Measurements from ENCODE around the gene SLC26A9. TPM values are rescaled to one million over a fixed set of nuclear protein-coding genes. Genes with fewer than 3 reads are reported as not detected.

The SLC26A9 gene
- total and polyA plus RNA-seq, 2 donors (not counting 1 experiment from before 2014, with no cell fraction given), result not detected

DNA sequence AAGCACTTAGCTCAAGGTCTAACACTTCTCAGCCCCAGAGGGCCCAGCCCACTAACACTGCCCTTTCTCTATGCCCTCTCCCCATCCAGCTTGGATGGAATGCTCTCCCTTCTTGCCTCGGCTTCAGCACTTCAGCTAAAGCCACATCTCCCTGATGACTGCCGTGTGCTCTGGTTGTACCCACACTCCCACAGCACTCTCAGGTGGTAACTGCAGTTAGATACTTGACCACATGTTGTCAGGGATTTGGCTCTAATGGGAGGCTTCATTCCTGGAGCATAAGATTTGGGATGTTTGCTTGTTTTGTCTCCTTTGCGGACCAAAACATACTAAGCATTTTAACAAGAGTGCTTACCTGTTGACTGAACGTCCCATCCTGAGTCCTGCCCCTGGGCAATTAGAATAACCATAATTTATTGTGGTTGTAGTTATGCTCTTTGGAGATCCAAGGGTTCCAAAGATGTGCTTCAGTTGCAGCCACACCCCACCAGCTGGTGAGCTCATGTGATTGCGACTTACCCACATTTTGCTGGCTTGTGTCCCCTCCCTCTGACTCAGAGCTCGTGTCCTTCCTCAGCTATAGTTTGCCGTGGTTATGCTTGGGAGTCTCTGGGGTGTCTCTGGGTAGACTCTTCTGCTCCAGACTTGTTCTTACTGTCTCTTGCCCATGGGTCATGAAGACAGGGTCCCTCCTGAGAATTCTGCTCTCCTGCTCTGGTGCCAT, 7.7 kb upstream of the SLC26A9 start:
- ATAC-seq (ENCODE audit: low read depth), result no peak
- no peaks in the 10 kb centered on the region for H4K20me1 ChIP-seq (ENCODE audit: control insufficient read depth, insufficient read depth, low read length, poor library complexity, severe bottlenecking)
- H2AFZ ChIP-seq (ENCODE audit: insufficient read depth, low read depth, low read length, poor library complexity, severe bottlenecking), result no peak overlapping the region
- ChIA-PET POLR2A (interaction anchor here (0.5 kb wide), 1 partner anchor 194 kb away, joined by 4 read pairs; no protein-coding TSS in a partner anchor), CTCF (interaction anchor here (0.7 to 1.1 kb wide), 2 partner anchors 26 to 31 kb away, joined by 3 read pairs; no protein-coding TSS in a partner anchor)
- no peaks in the 10 kb centered on the region for H3K79me2 ChIP-seq (ENCODE audit: control insufficient read depth, insufficient read depth, low read length)
- H3K27me3 ChIP-seq (replicated peaks in 1 of 4; ENCODE audit: control extremely low read depth in 1 of 4, control insufficient read depth in 3 of 4, insufficient read depth in 4 of 4, low read length in 3 of 4), result no peaks in the 10 kb centered on the region
- no peaks in the 10 kb centered on the region for H3K9me3 ChIP-seq (ENCODE audit: control extremely low read depth in 1 of 3, control insufficient read depth in 2 of 3, insufficient read depth in 1 of 3, low read length in 2 of 3)
- no peak for DNase-seq
- H3K4me2 ChIP-seq (replicated peaks; ENCODE audit: low read depth, low read length, poor library complexity, severe bottlenecking), result no peak overlapping the region
- H3K27ac ChIP-seq (ENCODE audit: low read length in 2 of 2), result no peak overlapping the region
- no peak overlapping the region for H3K4me3 Mint-ChIP-seq
- no peak for TF ChIP-seq EZH2 (IDR thresholded peaks at IDR 0.05; ENCODE audit: borderline replicate concordance, insufficient read depth, low read depth, low read length, poor library complexity, severe bottlenecking)
- TF ChIP-seq, protein P1, sequence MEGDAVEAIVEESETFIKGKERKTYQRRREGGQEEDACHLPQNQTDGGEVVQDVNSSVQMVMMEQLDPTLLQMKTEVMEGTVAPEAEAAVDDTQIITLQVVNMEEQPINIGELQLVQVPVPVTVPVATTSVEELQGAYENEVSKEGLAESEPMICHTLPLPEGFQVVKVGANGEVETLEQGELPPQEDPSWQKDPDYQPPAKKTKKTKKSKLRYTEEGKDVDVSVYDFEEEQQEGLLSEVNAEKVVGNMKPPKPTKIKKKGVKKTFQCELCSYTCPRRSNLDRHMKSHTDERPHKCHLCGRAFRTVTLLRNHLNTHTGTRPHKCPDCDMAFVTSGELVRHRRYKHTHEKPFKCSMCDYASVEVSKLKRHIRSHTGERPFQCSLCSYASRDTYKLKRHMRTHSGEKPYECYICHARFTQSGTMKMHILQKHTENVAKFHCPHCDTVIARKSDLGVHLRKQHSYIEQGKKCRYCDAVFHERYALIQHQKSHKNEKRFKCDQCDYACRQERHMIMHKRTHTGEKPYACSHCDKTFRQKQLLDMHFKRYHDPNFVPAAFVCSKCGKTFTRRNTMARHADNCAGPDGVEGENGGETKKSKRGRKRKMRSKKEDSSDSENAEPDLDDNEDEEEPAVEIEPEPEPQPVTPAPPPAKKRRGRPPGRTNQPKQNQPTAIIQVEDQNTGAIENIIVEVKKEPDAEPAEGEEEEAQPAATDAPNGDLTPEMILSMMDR (IDR thresholded peaks at IDR 0.05), result no peak
- H3K9me3 Mint-ChIP-seq (ENCODE audit: insufficient read depth), result no peaks in the 10 kb centered on the region
- no peaks in the 10 kb centered on the region for H3K4me1 ChIP-seq (ENCODE audit: control insufficient read depth in 2 of 2, insufficient read depth in 2 of 2, low read length in 2 of 2)
- H3K27me3 Mint-ChIP-seq, result peaks cover 19% of the 10 kb centered on the region
- no peak overlapping the region for H3K27ac Mint-ChIP-seq
- H3K4me3 ChIP-seq (ENCODE audit: control extremely low read depth in 1 of 5, extremely low read depth in 1 of 5, insufficient read depth in 1 of 5, low read depth in 2 of 5, low read length in 4 of 5), result no peak overlapping the region
- no peak overlapping the region for H3K9ac ChIP-seq (ENCODE audit: low read length)
- H3K36me3 ChIP-seq (replicated peaks in 1 of 2; ENCODE audit: control extremely low read depth in 1 of 2, control insufficient read depth in 1 of 2, extremely low read depth in 1 of 2, insufficient read depth in 2 of 2, low read length in 1 of 2), result no peaks in the 10 kb centered on the region
- intact Hi-C loops (cut with micrococcal nuclease), result no loop called here
- WGBS (ENCODE audit: insufficient coverage), result 86% methylated on average over 4 of the region's 7 CpGs
- no peaks in the 10 kb centered on the region for H3K4me1 Mint-ChIP-seq

DNA sequence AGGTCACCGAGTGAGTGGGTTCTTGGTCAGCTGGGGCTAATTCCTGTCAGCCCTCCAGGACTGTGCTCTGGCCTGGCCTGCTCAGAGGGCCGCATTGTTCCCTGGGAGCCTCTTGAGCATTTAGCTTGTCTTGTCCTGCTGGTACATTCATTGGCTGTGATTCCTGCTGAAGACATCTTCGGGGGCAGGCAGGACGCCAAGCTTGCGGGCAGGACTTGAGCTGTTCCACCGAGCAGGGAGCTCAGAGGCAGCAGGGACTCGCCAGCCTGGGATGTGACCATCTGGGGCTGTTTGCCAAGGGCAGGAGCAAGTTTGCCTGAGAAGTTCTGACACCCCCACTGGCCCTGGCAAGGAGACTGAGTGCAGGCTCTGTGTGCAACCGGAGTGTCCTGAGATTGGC, 7.0 kb upstream of the SLC26A9 start:
- CTCF ChIA-PET, result interaction anchor here (0.7 kb wide), 1 partner anchor 27 kb away, joined by 3 read pairs; no protein-coding TSS in a partner anchor
- Histone ChIP-seq H3K27ac (ENCODE audit: low read length in 2 of 2) (no peak overlapping the region), H3K4me1 (ENCODE audit: control insufficient read depth in 2 of 2, insufficient read depth in 2 of 2, low read length in 2 of 2) (no peaks in the 10 kb centered on the region), H3K79me2 (ENCODE audit: control insufficient read depth, insufficient read depth, low read length) (no peaks in the 10 kb centered on the region), H4K20me1 (ENCODE audit: control insufficient read depth, insufficient read depth, low read length, poor library complexity, severe bottlenecking) (no peaks in the 10 kb centered on the region), H3K27me3 (replicated peaks in 1 of 4; ENCODE audit: control extremely low read depth in 1 of 4, control insufficient read depth in 3 of 4, insufficient read depth in 4 of 4, low read length in 3 of 4) (no peaks in the 10 kb centered on the region), H3K4me3 (ENCODE audit: control extremely low read depth in 1 of 5, extremely low read depth in 1 of 5, insufficient read depth in 1 of 5, low read depth in 2 of 5, low read length in 4 of 5) (no peak overlapping the region), H3K9me3 (ENCODE audit: control extremely low read depth in 1 of 3, control insufficient read depth in 2 of 3, insufficient read depth in 1 of 3, low read length in 2 of 3) (no peaks in the 10 kb centered on the region), H3K9ac (ENCODE audit: low read length) (no peak overlapping the region), H3K4me2 (replicated peaks; ENCODE audit: low read depth, low read length, poor library complexity, severe bottlenecking) (no peak overlapping the region), H3K36me3 (replicated peaks in 1 of 2; ENCODE audit: control extremely low read depth in 1 of 2, control insufficient read depth in 1 of 2, extremely low read depth in 1 of 2, insufficient read depth in 2 of 2, low read length in 1 of 2) (no peaks in the 10 kb centered on the region), H2AFZ (ENCODE audit: insufficient read depth, low read depth, low read length, poor library complexity, severe bottlenecking) (no peak overlapping the region)
- Mint-ChIP-seq H3K9me3 (ENCODE audit: insufficient read depth) (no peaks in the 10 kb centered on the region), H3K27me3 (peaks cover 16% of the 10 kb centered on the region), H3K4me1 (no peaks in the 10 kb centered on the region), H3K4me3 (no peak overlapping the region), H3K27ac (no peak overlapping the region)
- no peak for DNase-seq
- intact Hi-C loops (cut with micrococcal nuclease), result no loop called here
- no peak for TF ChIP-seq EZH2 (IDR thresholded peaks at IDR 0.05; ENCODE audit: borderline replicate concordance, insufficient read depth, low read depth, low read length, poor library complexity, severe bottlenecking)
- TF ChIP-seq, protein P1 (IDR thresholded peaks at IDR 0.05), result no peak
- no peak for ATAC-seq (ENCODE audit: low read depth)
- WGBS (ENCODE audit: insufficient coverage), result 94% methylated on average over 8 of the region's 8 CpGs
- POLR2A ChIA-PET, result no interaction called here
